ENCODE data around the gene TMEM183A. TPM values are rescaled to one million over a fixed set of nuclear protein-coding genes. Genes with fewer than 3 reads are reported as not detected.

TMEM183A gene
- total RNA-seq, 1 donor from 2014 or later: 76.5 TPM

DNA sequence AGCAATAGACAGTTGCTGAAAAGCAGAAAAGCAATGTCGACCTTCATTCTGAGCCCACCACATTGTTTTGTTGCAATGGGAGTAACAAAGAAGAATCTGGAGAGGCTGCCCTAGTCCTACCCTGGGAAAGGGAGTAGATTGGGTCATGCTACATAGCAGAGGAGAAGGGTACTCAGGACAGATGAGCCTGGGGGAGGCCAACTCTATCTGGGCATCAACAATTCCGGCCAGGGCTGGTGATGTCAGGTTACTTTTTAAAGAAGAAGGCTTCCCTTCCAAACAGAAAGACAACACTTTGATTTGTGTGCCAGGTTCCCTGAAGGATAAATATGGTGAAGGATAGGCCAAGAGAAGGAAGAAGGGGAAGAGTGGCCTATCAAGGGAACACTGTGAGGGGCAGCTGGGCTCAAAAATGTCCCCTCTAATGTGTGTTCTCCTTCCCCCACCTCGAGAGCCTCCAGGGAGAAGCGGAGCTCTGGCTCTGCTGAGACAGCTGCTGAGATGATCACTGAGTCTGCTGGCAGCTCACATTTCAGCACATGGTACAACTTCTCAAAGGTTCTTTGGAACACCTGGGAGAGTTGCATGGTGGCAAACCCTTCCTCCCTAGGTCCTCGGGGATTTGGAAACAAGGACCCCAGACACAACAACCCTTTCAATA lies 45.8 kb upstream of the TMEM183A start:
- H3K27me3 Mint-ChIP-seq (ENCODE audit: low read depth): no peaks in the 10 kb centered on the region
- no peak for DNase-seq (ENCODE audit: low read depth, low spot score)
- H3K36me3 Mint-ChIP-seq (ENCODE audit: low read depth): no peaks in the 10 kb centered on the region
- no peaks in the 10 kb centered on the region for H3K9me3 Mint-ChIP-seq
- TF ChIP-seq, protein P1, sequence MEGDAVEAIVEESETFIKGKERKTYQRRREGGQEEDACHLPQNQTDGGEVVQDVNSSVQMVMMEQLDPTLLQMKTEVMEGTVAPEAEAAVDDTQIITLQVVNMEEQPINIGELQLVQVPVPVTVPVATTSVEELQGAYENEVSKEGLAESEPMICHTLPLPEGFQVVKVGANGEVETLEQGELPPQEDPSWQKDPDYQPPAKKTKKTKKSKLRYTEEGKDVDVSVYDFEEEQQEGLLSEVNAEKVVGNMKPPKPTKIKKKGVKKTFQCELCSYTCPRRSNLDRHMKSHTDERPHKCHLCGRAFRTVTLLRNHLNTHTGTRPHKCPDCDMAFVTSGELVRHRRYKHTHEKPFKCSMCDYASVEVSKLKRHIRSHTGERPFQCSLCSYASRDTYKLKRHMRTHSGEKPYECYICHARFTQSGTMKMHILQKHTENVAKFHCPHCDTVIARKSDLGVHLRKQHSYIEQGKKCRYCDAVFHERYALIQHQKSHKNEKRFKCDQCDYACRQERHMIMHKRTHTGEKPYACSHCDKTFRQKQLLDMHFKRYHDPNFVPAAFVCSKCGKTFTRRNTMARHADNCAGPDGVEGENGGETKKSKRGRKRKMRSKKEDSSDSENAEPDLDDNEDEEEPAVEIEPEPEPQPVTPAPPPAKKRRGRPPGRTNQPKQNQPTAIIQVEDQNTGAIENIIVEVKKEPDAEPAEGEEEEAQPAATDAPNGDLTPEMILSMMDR (conservative IDR thresholded peaks at IDR 0.05): no peak
- peak overlapping the region; percentile 36 for H3K4me3 Mint-ChIP-seq
- peaks cover 24% of the 10 kb centered on the region for H3K4me1 Mint-ChIP-seq
- H3K27ac Mint-ChIP-seq (ENCODE audit: unreplicated experiment): no peak overlapping the region

DNA sequence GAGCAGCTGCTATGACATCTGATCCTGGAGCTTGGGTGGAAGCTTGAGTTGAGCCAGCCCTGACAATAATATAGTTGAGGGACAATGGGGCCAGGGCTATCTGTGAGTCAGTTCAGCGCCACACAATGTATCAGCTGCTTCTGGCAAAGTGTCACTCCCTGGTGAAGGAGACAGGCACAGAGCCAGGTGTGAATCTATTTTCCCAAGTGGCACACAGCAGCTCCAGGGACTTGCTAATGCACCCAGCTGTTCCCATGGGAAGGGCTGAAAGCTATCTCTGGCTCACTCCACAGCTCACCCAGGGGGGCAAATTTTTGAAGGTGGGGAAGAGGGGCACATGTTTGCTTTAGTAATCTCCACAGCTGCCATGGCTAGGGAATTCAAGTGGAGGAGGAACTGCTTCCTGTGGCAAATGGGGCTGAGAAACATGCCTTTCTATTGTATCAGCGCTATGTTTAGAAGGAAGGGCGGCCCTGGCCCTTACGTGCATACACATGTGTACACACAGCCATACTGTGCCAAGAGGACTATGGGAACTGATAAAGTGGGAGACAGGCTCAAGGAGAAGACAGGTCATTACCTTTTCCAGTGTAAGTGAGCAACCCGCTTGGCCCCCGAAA lies 42.3 kb upstream of the TMEM183A start:
- Mint-ChIP-seq H3K4me3 (peak overlapping the region; percentile 86), H3K9me3 (no peaks in the 10 kb centered on the region), H3K27ac (ENCODE audit: unreplicated experiment) (no peak overlapping the region), H3K4me1 (peaks cover 24% of the 10 kb centered on the region), H3K36me3 (ENCODE audit: low read depth) (no peaks in the 10 kb centered on the region), H3K27me3 (ENCODE audit: low read depth) (peaks cover 4% of the 10 kb centered on the region)
- TF ChIP-seq, protein P1 (conservative IDR thresholded peaks at IDR 0.05): no peak
- DNase-seq (ENCODE audit: low read depth, low spot score): no peak

GRCh38 chr1:202965422-202965821 lies 41.8 kb upstream of the TMEM183A start:
- no peak overlapping the region for H3K27ac Mint-ChIP-seq (ENCODE audit: unreplicated experiment)
- H3K36me3 Mint-ChIP-seq (ENCODE audit: low read depth): no peaks in the 10 kb centered on the region
- H3K27me3 Mint-ChIP-seq (ENCODE audit: low read depth): peaks cover 7% of the 10 kb centered on the region

GRCh38 chr1:202966006-202966898 lies 40.9 kb upstream of the TMEM183A start:
- TF ChIP-seq, protein P1 (conservative IDR thresholded peaks at IDR 0.05): no peak
- DNase-seq (ENCODE audit: low read depth, low spot score): no peak
- peak overlapping the region; percentile 53 for H3K27ac Mint-ChIP-seq (ENCODE audit: unreplicated experiment)
- no peaks in the 10 kb centered on the region for H3K9me3 Mint-ChIP-seq
- peaks cover 9% of the 10 kb centered on the region for H3K27me3 Mint-ChIP-seq (ENCODE audit: low read depth)
- H3K4me3 Mint-ChIP-seq: peak overlapping the region; percentile 86
- peaks cover 24% of the 10 kb centered on the region for H3K4me1 Mint-ChIP-seq
- no peaks in the 10 kb centered on the region for H3K36me3 Mint-ChIP-seq (ENCODE audit: low read depth)

More at GRCh38 chr1:202965422-202965821, 41.8 kb upstream of the TMEM183A start:
- Mint-ChIP-seq H3K9me3 (no peaks in the 10 kb centered on the region), H3K4me3 (peak overlapping the region; percentile 86), H3K4me1 (peaks cover 24% of the 10 kb centered on the region)
- DNase-seq (ENCODE audit: low read depth, low spot score): no peak
- TF ChIP-seq, protein P1 (conservative IDR thresholded peaks at IDR 0.05): no peak

- H3K27ac Mint-ChIP-seq (ENCODE audit: unreplicated experiment): peak overlapping the region; percentile 76
- H3K9me3 Mint-ChIP-seq: no peaks in the 10 kb centered on the region
- peaks cover 22% of the 10 kb centered on the region for H3K27me3 Mint-ChIP-seq (ENCODE audit: low read depth)
- H3K36me3 Mint-ChIP-seq (ENCODE audit: low read depth): no peaks in the 10 kb centered on the region
- H3K4me3 Mint-ChIP-seq: peak overlapping the region; percentile 94
- H3K4me1 Mint-ChIP-seq: peaks cover 24% of the 10 kb centered on the region
- DNase-seq (ENCODE audit: low read depth, low spot score): no peak
- TF ChIP-seq, protein P1 (conservative IDR thresholded peaks at IDR 0.05): peak; percentile 14
Measured at GRCh38 chr1:202967684-202968281, 39.4 kb upstream of the TMEM183A start.

Measured in neural crest cell (in vitro differentiated cells).